ENCODE data around the gene EHMT2.
"Not testable (repeated sequence)": the region's sequence is repeated elsewhere in the genome, so short reads cannot be mapped to it uniquely, and the experiment has no call there.

The EHMT2 gene

GRCh38 chr6:31869343-31869742 is 28.2 kb downstream of the EHMT2 start:
- no peak for DNase-seq

GRCh38 chr6:31868658-31868971 is 28.9 kb downstream of the EHMT2 start:
- not testable (repeated sequence) for DNase-seq

GRCh38 chr6:31865205-31866118 is 32.0 kb downstream of the EHMT2 start:
- DNase-seq: no peak

GRCh38 chr6:31864818-31865204 is 32.7 kb downstream of the EHMT2 start:
- no peak for DNase-seq

GRCh38 chr6:31864123-31864562 is 33.4 kb downstream of the EHMT2 start:
- not testable (repeated sequence) for DNase-seq

DNA sequence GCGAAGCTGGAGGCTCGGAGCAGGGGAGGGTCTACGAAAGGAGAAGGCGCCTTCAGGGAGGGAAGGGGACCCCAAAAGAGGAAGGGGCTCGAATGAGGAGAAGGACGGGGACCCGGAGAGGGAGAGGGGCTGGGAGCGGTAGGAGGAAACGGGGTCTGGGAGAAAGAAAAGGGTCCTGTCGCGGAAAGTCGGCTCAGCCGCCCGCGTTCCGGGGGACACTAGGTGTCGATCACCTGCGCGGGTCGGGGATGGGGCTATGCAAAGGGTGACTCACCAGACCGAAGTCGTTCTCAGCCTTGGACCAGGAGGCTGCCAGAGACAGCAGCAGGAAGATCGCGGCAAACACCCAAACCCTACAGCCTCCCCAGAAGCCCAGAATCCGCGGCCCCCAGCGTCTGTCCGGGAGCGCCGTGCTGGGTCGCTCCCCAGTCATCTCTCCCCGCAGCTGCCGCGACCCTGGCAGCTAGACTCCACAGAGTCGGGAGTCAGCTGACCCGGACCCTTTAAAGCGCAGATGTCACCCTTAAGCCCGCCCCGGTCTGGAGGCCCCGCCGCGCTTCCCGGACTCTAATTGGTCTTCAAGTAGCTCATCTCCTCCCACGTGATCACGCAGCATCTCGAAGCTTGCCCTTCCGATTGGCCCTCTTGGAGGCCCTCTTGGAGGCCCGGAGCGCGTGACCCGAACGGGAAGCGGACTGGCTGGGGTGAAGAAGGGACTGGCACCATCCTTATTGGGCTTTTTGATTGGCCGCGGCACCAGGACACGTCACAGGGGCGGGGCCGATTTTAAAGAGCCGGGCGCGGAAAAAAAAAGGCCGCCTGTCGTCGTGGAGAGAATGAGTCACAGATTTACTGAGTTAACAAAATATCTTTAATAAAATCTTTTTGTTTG is 34.9 kb downstream of the EHMT2 start, which contains the start of gene NEU1:
Gene NEU1 (minus strand): TSS at position 478 of the 892 bp plus-strand sequence. CDS start 45 bp downstream, at position 433.
- DNase-seq: peak; percentile 100

GRCh38 chr6:31861919-31862343 is 35.6 kb downstream of the EHMT2 start:
- no peak for DNase-seq

DNA sequence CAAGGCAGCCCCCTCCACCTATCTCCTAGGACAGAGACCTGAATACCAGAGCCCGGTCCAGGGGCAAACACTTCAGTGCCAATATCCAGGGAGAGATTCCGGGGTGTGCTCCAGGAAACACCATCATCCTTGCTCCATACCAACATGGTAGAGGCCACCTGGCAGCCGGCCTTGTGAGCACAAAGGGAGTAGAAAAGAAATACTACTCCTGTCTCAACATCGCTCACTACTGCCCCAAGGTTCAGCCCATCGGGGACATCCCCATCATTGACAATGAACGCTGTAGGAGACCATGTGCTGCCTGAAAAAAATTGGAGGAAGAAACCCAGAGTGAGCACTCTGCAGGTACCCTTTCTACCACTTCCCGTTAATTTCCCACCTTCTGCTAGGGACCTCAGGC is 36.3 kb downstream of the EHMT2 start:
- DNase-seq: no peak

DNA sequence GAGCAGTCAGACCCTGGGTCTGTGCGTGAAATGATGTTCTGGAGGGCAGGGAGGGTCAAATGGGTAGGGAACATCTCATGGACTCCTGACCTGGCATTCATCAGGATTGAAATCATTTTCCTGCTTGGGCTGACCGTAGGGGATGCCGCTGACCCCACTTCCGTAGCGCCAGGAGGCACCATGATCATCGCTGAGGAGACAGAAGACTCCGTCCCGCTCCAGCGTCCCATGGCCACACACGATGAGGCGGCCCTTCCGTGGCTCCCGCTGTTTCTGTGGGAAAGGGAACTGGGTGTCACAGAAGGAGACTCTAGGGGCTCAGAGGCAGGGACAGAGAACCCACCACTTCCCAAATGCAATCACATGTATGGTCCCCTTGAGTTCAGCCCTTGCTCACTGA is 37.1 kb downstream of the EHMT2 start:
- DNase-seq: no peak

- no peak for DNase-seq
Measured at GRCh38 chr6:31859923-31860322, 37.6 kb downstream of the EHMT2 start.

GRCh38 chr6:31858707-31859106 is 38.8 kb downstream of the EHMT2 start:
- no peak for DNase-seq

DNA sequence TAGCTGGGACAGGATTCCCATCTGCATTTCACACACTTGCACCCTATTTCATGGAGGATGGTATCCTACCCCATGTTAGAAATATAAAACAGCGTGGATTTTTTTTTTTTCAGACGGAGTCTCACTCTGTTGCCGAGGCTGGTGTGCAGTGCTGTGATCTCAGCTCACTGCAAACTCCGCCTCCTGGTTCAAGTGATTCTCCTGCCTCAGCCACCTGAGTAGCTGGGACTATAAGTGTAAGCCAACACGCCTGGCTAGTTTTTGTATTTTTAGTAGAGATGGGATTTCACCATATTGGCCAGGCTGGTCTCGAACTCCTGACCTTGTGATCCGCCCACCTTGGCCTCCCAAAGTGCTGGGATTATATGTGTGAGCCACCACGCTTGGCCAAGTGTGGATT is 39.7 kb downstream of the EHMT2 start:
- not testable (repeated sequence) for DNase-seq

GRCh38 chr6:31851980-31852718 is 45.3 kb downstream of the EHMT2 start:
- not testable (repeated sequence) for DNase-seq

DNA sequence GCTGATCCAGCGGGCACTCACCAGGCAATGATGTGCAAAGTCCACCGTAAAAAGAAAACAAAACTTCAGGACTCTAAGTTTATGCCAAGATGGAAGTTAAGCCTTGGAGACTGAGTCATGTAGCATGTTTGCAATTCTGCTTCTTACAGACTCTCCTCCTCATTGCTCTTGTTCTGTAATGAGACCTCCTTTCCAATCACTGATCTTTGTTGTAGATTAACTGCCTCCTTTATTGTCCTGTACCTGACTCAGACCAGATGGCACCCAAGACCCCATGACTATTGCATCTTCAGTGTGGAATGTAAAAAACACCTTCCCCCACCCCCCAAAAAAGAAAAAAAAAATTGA is 46.0 kb downstream of the EHMT2 start:
- no peak for DNase-seq

DNA sequence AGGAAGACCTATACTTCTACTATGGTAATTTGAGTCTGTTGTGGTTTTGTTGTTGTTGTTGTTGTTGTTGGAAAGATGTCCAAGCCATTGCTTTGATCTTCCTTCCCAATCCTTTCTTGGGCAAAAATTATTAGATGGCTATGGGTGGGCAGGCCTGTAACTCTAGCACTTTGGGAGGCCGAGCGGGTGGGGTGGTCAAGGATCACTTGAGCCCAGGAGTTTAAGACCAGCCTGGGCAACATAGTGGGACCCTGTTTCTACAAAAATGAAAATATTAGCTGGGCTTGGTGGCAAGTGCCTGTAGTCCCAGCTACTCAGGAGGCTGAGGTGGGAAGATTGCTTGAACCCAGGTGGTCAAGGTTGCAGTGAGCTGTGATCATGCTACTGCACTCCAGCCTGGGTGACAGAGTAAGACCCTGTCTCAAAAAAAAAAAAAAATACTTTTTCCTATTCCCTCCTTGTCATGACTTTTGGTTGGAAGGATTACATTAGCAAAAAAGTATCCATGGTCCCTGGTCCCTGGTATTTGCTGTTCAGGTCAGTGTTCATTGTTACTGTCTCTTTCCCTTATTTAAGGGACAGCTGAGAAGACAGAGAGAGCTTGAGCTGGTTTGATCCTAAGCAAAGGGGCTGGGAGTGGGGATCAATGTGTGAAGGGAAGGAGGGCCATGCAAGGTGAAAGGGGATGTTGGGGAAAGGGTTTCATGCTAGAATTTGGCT is 46.6 kb downstream of the EHMT2 start:
- DNase-seq: no peak

DNA sequence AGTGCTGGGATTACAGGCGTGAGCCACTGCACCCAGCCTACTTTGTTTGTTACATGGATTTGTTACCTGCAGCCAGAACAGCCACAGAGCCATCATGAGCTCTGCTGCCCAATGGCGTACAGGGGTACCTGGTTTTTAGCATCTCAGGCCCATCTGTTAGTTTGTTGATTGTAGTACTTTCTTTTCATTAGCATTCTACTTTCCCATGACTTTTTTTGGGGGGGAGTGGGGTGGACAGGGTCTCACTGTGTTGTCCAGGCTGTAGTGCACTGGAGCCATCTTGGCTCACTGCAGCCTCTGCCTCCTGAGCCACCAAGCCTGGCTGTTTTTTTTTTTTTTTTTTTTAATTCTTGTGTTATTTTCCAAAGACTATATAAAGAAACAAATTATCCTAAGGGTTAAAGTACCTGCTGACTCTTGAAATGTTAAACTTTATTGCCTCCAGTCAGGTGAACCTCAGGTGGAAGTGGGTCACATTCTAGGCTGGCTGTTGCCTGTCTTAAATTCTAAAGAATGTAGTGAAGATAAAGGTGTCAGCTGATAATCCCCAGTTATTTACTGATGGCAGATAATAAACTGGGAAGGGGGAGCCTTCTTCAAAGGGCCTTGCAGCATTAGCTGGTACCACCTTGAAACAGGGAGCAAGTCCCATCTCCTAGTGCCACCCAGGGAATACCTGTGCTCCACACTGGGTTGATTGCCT is 50.1 kb downstream of the EHMT2 start:
- no peak for DNase-seq

GRCh38 chr6:31844507-31844906 is 53.0 kb downstream of the EHMT2 start:
- no peak for DNase-seq

DNA sequence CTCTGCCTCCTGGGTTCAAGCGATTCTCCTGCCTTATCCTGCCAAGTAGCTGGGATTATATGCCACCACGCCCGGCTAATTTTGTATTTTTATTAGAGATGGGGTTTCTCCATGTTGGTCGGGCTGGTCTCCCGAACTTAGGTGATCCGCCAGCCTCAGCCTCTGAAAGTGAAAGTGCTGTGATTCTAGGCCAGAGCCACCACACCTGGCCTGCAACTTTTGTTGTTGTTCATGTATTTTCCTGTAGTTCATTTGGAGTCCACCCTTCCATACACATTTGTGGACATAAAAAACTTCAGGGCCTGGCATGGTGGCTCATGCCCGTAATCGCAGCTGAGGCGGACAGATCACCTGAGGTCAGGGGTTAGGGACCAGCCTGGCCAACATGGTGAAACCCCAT is 55.4 kb downstream of the EHMT2 start:
- no peak for DNase-seq

GRCh38 chr6:31839779-31840126 is 57.7 kb downstream of the EHMT2 start:
- DNase-seq: not testable (repeated sequence)

- no peak for DNase-seq
Measured at GRCh38 chr6:31838968-31839367, 58.5 kb downstream of the EHMT2 start.

DNA sequence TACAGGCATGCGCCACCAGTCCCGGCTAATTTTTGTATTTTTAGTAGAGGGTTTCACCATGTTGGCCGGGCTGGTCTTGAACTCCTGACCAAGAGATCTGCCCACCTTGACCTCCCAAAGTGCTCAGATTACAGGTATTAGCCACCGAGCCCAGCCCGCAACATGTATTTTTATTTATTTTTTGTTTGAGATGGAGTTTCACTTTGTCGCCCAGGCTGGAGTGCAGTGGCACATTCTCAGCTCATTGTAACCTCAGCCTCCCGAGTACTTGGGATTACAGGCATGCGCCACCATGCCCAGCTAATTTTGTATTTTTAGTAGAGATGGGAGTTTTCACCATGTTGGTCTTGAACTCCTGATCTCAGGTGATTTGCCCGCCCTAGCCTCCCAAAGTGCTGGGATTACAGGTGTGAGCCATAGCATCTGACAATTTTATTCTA is 59.4 kb downstream of the EHMT2 start:
- not testable (repeated sequence) for DNase-seq

Data from left hindlimb (tissue), 1 donor.